ENCODE results near the gene PIK3CD.
"Not testable (repeated sequence)": the region's sequence is repeated elsewhere in the genome, so short reads cannot be mapped to it uniquely, and the experiment has no call there.

PIK3CD gene

GRCh38 chr1:9621032-9621431 lies 30.5 kb upstream of the PIK3CD start:
- no peak for DNase-seq (ENCODE audit: low read depth in 1 of 2, low spot score in 1 of 2)

GRCh38 chr1:9624081-9624480 lies 27.4 kb upstream of the PIK3CD start:
- no peak for DNase-seq (ENCODE audit: low read depth in 1 of 2, low spot score in 1 of 2)

GRCh38 chr1:9625030-9625429 lies 26.5 kb upstream of the PIK3CD start:
- not testable (repeated sequence) for DNase-seq (ENCODE audit: low read depth in 1 of 2, low spot score in 1 of 2)

- DNase-seq (ENCODE audit: low read depth in 1 of 2, low spot score in 1 of 2): no peak
Observed at GRCh38 chr1:9626201-9626608, 25.3 kb upstream of the PIK3CD start.

GRCh38 chr1:9628541-9629444 lies 22.7 kb upstream of the PIK3CD start:
- DNase-seq (ENCODE audit: low read depth in 1 of 2, low spot score in 1 of 2): peak in 1 of 2 donors; percentile 50

- peak; percentile 50 to 56 for DNase-seq (ENCODE audit: low read depth in 1 of 2, low spot score in 1 of 2)
Observed at GRCh38 chr1:9629445-9630201, 21.9 kb upstream of the PIK3CD start.

- DNase-seq (ENCODE audit: low read depth in 1 of 2, low spot score in 1 of 2): no peak
Observed at GRCh38 chr1:9630331-9631111, 21.0 kb upstream of the PIK3CD start.

GRCh38 chr1:9631613-9632012 lies 19.9 kb upstream of the PIK3CD start:
- DNase-seq (ENCODE audit: low read depth in 1 of 2, low spot score in 1 of 2): no peak

- DNase-seq (ENCODE audit: low read depth in 1 of 2, low spot score in 1 of 2): no peak
Observed at GRCh38 chr1:9633493-9633892, 18.0 kb upstream of the PIK3CD start.

- no peak for DNase-seq (ENCODE audit: low read depth in 1 of 2, low spot score in 1 of 2)
Observed at GRCh38 chr1:9634582-9634981, 16.9 kb upstream of the PIK3CD start.

GRCh38 chr1:9639227-9639626 lies 12.3 kb upstream of the PIK3CD start:
- DNase-seq (ENCODE audit: low read depth in 1 of 2, low spot score in 1 of 2): no peak

GRCh38 chr1:9643351-9644256 lies 7.9 kb upstream of the PIK3CD start:
- DNase-seq (ENCODE audit: low read depth in 1 of 2, low spot score in 1 of 2): no peak

- DNase-seq (ENCODE audit: low read depth in 1 of 2, low spot score in 1 of 2): no peak
Observed at GRCh38 chr1:9646037-9646436, 5.5 kb upstream of the PIK3CD start.

GRCh38 chr1:9648171-9648570 lies 3.4 kb upstream of the PIK3CD start:
- DNase-seq (ENCODE audit: low read depth in 1 of 2, low spot score in 1 of 2): no peak

- DNase-seq (ENCODE audit: low read depth in 1 of 2, low spot score in 1 of 2): no peak
Observed at GRCh38 chr1:9649769-9650168, 1.8 kb upstream of the PIK3CD start.

- DNase-seq (ENCODE audit: low read depth in 1 of 2, low spot score in 1 of 2): no peak
Observed at GRCh38 chr1:9651220-9651564, 339 bp upstream of the PIK3CD start.

- DNase-seq (ENCODE audit: low read depth in 1 of 2, low spot score in 1 of 2): peak in 1 of 2 donors; percentile 47
Observed at GRCh38 chr1:9652379-9653209, 1.1 kb downstream of the PIK3CD start.

GRCh38 chr1:9653210-9653490 lies 1.6 kb downstream of the PIK3CD start:
- no peak for DNase-seq (ENCODE audit: low read depth in 1 of 2, low spot score in 1 of 2)

- no peak for DNase-seq (ENCODE audit: low read depth in 1 of 2, low spot score in 1 of 2)
Observed at GRCh38 chr1:9653491-9654050, 2.0 kb downstream of the PIK3CD start.
